Measurements from ENCODE around the gene RFX3.

RFX3 gene

DNA sequence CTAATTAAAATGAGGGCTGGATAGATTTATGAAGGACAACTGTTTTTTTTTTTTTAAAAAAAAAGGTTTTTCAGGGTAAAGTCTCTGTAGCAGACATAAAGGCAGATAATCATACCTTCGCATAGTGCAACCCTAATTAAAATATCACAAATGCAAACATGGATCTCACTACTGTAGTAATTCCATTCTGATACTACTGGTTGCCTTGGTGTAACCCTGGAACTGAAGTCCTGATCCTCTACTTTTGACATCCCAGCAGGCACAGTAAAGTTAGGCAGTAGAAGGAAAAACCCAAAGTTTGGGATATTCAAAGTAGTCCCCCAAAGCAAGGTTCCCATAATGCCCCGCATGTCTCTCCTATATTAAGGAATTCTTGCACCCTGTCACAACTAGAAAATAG, 19.6 kb downstream of the RFX3 start:
- H3K4me1 ChIP-seq (ENCODE audit: low read depth, poor library complexity, severe bottlenecking) = peaks cover 30% of the 10 kb centered on the region
- H3K4me3 ChIP-seq (IDR thresholded peaks at IDR 0.05; ENCODE audit: insufficient read depth, low read depth, low read length) = no peak overlapping the region
- H3K4me2 ChIP-seq = no peak overlapping the region
- no peaks in the 10 kb centered on the region for H3K79me2 ChIP-seq (ENCODE audit: insufficient read depth, low read depth)
- no peaks in the 10 kb centered on the region for H3K36me3 ChIP-seq (ENCODE audit: insufficient read depth)
- no peak overlapping the region for H3K27ac ChIP-seq
- TF ChIP-seq, protein P1, sequence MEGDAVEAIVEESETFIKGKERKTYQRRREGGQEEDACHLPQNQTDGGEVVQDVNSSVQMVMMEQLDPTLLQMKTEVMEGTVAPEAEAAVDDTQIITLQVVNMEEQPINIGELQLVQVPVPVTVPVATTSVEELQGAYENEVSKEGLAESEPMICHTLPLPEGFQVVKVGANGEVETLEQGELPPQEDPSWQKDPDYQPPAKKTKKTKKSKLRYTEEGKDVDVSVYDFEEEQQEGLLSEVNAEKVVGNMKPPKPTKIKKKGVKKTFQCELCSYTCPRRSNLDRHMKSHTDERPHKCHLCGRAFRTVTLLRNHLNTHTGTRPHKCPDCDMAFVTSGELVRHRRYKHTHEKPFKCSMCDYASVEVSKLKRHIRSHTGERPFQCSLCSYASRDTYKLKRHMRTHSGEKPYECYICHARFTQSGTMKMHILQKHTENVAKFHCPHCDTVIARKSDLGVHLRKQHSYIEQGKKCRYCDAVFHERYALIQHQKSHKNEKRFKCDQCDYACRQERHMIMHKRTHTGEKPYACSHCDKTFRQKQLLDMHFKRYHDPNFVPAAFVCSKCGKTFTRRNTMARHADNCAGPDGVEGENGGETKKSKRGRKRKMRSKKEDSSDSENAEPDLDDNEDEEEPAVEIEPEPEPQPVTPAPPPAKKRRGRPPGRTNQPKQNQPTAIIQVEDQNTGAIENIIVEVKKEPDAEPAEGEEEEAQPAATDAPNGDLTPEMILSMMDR (conservative IDR thresholded peaks at IDR 0.05; ENCODE audit: low read depth, low read length) = no peak
- no peaks in the 10 kb centered on the region; the same call in 1 of the 2 replicates for H4K20me1 ChIP-seq (ENCODE audit: insufficient read depth)
- H2AFZ ChIP-seq (ENCODE audit: low read depth) = no peak overlapping the region
- no peaks in the 10 kb centered on the region for H3K27me3 ChIP-seq (ENCODE audit: insufficient read depth, low read depth)
- no peak overlapping the region for H3K9ac ChIP-seq

DNA sequence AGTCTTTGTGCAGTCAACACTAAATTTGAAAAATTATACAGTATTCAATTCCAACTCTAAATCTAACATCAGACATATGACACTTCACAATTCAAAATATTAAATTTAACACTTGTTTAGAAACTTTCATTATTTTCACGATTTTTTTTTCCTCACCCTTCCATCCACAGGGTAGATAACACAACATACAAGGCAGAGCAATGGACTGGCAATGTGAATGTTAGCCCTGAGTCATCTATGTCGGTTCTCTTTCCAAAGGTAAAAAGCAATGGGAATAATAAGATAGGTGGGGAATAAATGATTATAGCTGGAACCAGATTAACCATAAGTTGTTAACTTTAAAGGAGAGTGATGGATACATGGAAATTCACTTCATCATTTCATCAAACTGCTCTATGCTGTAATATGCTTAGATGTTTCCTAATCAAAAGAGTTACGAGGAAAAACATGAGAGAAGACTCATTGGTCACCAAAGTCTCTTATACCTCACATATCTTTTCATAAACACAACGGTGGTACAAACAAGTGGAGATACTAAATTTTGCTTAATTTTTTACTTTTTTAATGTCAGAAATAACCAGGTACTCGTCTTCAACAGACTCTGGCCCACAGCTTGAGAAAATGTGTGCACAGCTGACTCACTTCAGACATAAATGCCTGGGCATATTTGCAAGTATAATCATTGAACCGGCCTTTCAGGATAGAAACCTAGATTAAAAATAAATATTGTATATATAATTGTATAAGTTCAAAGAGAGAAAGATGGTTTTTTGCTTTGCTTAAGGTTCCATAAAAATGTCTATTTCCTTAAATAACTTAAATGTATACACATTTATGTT, 23.0 kb downstream of the RFX3 start:
- Histone ChIP-seq H3K79me2 (ENCODE audit: insufficient read depth, low read depth) (no peaks in the 10 kb centered on the region), H4K20me1 (ENCODE audit: insufficient read depth) (no peaks in the 10 kb centered on the region), H3K27ac (no peak overlapping the region), H3K4me2 (no peak overlapping the region), H3K4me3 (IDR thresholded peaks at IDR 0.05; ENCODE audit: insufficient read depth, low read depth, low read length) (no peak overlapping the region), H3K4me1 (ENCODE audit: low read depth, poor library complexity, severe bottlenecking) (peaks cover 7% of the 10 kb centered on the region), H3K27me3 (ENCODE audit: insufficient read depth, low read depth) (no peaks in the 10 kb centered on the region), H3K36me3 (ENCODE audit: insufficient read depth) (no peaks in the 10 kb centered on the region), H2AFZ (ENCODE audit: low read depth) (no peak overlapping the region), H3K9ac (no peak overlapping the region)
- TF ChIP-seq, protein P1 (conservative IDR thresholded peaks at IDR 0.05; ENCODE audit: low read depth, low read length) = no peak

DNA sequence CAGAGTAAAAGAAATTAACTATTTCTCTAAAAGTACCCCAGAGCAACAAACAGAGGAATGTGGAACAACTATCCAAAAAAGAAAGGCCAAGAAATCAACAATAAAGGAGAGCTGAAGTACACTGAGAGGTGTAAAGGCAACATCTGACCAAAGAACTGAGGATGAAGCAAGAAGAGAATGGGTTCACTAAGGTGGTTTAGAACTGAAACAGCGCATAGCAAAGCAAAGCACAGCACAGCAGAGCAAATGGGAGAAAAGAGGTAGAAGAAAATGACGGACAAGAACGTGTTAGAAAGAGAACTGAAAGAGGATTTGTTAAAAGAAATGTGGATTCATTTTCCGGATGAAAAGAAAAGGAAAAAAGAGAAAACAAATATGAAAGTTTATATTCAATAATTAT, 25.8 kb downstream of the RFX3 start:
- Histone ChIP-seq H4K20me1 (ENCODE audit: insufficient read depth) (no peaks in the 10 kb centered on the region), H3K27ac (no peak overlapping the region), H3K27me3 (ENCODE audit: insufficient read depth, low read depth) (no peaks in the 10 kb centered on the region), H3K4me3 (IDR thresholded peaks at IDR 0.05; ENCODE audit: insufficient read depth, low read depth, low read length) (no peak overlapping the region), H3K4me1 (ENCODE audit: low read depth, poor library complexity, severe bottlenecking) (peaks cover 7% of the 10 kb centered on the region), H3K36me3 (ENCODE audit: insufficient read depth) (no peaks in the 10 kb centered on the region), H3K9ac (no peak overlapping the region), H2AFZ (ENCODE audit: low read depth) (no peak overlapping the region), H3K79me2 (ENCODE audit: insufficient read depth, low read depth) (no peaks in the 10 kb centered on the region), H3K4me2 (no peak overlapping the region)
- TF ChIP-seq, protein P1 (conservative IDR thresholded peaks at IDR 0.05; ENCODE audit: low read depth, low read length) = no peak

DNA sequence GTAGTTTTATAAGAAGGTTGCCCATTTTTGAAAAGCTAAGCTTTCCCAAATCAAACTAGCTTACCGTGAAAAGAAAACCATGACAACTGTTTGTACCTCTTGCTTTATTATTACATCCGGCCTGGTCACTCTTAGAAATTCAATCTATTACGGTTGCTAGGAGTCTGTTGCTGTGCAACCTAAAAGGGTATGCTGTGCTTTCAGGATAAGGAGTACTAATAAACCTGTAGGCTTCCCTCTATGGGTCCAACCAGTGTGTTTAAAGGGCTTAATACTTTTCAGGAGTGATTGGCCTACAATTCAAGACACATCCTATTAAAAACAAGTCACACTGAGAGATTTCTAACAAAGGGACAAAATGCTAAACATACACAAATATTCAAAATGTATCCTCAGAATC, 27.1 kb downstream of the RFX3 start:
- Histone ChIP-seq H4K20me1 (ENCODE audit: insufficient read depth) (no peaks in the 10 kb centered on the region), H3K4me3 (IDR thresholded peaks at IDR 0.05; ENCODE audit: insufficient read depth, low read depth, low read length) (no peak overlapping the region), H3K79me2 (ENCODE audit: insufficient read depth, low read depth) (no peaks in the 10 kb centered on the region), H3K9ac (no peak overlapping the region), H3K27ac (no peak overlapping the region), H3K36me3 (ENCODE audit: insufficient read depth) (no peaks in the 10 kb centered on the region), H3K4me1 (ENCODE audit: low read depth, poor library complexity, severe bottlenecking) (peaks cover 6% of the 10 kb centered on the region), H3K27me3 (ENCODE audit: insufficient read depth, low read depth) (no peaks in the 10 kb centered on the region), H3K4me2 (no peak overlapping the region), H2AFZ (ENCODE audit: low read depth) (no peak overlapping the region)
- TF ChIP-seq, protein P1 (conservative IDR thresholded peaks at IDR 0.05; ENCODE audit: low read depth, low read length) = no peak

Measured in KMS-11 (cell line).